CD4-positive, alpha-beta T cell treated with Interleukin-12 subunit alpha and Interleukin-12 subunit beta, for 1 hour (primary cell): Measurements from ENCODE around the gene LMBR1.
"Not testable (repeated sequence)": the region's sequence is repeated elsewhere in the genome, so short reads cannot be mapped to it uniquely, and the experiment has no call there.

Experiments used
- DNase-seq: peaks from one replicate; pipeline ENCODE4 v3.0.0-alpha.2; 2020

LMBR1 gene

DNA sequence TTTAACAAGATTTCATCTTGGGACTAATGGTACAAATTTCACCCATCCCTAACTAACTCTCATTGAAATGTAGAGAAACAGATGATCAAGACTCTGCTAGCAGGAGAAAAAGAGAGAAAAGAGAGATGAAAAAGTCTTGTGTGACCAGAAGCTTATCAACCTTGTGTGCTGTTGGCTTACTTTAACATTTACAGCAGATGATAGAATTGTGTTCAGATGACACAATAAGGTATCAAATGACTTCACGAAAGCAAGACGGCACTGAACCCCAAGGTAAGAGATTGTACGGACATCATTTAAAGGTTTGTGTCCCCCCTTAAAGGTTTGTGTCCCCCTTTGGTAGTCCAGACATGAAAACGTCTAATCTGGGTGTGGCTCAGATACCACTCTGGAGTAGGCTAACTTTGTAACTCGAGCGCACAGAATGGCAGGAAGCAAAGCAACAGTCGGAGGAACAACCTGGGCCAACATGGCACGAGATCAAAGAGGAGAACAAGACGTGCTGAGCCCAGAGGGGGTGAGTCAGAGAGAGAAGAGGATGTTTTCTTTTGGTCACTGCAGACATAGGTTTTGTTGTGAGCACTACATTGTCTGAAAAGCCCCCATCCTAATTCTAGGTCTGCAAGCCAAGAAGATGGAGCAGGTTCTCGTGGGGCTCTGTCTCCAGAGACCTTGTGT, 10.4 kb upstream of the LMBR1 start:
- DNase-seq = peak; percentile 38

DNA sequence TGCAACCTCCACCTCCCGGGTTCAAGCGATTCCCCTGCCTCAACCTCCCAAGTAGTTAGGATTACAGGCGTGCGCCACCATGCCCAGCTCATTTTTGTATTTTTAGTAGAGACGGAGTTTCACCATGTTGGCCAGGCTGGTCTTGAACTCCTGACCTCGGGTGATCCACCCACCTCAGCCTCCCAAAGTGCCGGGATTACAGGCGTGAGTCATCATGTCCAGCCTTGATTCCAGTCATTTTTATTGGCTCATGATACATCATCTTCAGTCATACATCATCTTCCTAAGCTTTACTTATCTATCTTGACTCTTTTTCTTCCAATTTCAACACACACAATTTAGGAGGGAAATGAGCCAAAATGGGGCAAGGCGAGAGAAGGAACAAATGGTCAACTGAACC, 7.1 kb upstream of the LMBR1 start:
- DNase-seq = not testable (repeated sequence)

DNA sequence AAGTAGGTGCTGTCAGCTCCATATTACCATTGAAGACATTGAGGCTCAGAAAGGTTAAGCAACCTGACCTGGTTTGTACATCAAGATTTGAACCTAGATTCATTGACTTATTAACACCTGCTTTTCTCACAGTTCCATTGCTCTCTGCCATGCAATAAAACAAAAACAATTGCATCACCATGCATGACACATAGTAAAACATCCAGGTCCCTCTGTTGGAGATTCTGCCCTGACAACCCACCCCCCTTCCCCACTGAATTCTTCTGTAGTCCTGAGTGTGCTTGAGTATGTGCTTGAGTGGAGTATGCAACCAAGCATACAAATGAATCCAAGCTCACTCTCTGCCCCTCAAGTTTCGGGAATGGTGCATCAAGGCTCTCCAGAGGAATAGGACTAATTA, 6.0 kb upstream of the LMBR1 start:
- DNase-seq = no peak

DNA sequence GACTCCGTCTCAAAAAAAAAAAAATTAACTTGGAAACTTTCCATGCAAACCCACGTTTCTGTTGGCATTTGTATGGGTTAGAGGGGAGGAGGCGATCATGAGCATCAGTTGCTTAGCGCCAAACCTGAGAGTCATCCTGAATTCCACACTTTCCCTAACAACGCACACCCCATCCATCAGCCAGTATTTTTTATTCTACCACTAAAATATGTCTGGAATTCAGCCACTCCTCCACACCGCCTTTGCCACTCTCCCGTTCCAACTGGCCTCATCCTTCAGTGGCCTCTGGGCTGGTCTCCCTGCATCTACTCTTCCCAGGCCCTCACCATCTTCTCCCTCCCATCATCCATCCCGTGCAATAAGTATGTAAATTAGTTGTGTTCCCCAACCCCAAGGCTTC, 4.7 kb upstream of the LMBR1 start:
- DNase-seq = no peak

DNA sequence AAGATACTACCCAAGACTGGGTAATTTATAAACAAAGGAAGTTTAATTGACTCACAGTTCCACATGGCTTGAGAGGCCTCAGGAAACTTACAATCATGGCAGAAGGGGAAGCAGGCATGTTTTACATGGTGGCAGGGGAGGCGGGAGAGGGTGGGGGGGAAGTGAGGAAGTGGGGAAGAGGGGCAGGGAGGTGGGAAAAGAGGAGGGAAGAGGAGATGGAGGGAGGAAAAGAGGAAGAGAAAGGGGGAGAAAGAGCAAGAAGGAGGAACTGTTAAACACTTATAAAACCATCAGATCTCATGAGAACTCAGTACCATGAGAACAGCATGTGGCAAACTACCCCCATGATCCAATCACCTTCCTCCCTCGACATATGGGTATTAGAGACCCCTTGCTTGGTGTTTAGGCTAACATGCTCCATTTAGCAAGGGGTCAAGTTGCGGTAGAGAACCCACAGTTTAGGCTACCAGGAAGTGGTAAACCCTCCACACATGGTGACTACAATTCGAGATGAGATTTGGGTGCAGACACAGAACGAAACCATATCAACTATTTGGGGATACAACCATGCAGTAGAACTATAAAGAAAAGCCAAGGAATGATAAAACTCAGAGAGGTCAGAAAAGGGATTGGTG, 3.5 kb upstream of the LMBR1 start:
- DNase-seq = no peak

DNA sequence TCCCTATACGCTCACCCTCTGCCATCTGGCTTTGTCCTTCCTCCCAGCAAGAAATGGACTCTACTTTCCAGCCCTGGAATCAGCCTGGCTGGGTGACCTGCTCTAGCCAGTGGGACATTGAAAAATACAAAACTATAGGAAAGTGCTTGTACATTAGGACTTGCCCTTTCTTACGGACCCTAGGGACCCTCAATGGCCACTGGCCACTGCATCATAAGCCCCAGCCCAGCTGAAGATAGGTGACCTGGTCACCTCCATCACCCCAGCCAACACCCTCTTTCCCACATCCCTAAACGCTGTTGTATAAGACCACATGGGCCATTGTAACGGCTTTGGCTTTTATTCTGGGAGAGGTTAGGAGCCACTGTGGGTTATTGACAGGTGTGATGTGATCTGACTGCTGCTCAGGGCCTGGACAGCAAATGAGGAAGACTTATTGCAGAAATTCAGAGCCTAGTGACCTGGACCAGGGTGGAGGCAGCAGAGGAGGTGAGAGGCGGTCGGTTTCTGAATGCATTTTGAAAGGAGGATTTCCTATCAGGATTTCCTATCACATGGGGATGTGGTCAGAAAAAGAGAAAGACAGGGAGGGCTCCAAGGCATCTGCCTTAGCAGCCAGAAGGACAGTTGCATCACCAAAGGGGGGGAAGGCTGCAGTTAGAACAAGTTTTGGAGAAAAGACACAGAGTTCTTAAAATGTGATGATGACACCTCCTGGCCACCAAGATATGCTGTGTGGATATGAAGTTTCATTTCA, 2.2 kb upstream of the LMBR1 start:
- no peak for DNase-seq

DNA sequence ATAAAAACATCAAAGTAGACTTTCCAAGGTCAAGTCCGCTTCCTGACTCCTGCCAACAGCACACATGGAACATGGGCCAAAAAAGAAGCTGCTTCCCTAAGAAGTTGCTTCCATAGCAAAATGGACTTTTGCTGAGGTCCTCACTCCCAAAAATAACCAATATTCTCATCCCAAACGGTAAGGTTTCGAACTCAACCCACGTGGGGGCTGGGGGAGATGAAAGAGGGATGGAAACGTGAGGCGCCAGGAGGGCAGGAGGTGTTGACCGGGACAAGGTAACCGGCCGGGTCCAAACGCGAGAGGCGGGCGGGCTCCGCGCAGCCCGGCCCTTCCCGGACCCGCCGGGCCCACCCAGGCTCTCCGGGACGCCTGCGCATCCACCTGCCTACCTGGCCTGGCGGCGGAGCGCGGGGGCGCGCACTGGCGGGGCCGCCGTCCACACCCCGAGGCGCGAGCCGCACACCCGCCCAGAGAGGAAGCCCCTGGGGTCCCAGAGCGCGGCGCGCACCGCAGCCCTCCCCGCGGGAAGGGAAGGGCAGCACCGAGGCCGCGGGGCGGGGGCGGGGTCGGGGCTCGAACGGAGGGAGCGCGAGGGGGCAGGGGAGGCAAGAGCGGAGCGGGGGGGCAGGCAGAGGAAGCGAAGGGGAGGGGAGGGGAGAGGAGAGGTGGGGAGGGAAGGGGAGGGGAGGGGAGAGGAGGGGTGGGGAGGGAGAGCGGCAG, 742 bp downstream of the LMBR1 start:
- peak; percentile 75 for DNase-seq

DNA sequence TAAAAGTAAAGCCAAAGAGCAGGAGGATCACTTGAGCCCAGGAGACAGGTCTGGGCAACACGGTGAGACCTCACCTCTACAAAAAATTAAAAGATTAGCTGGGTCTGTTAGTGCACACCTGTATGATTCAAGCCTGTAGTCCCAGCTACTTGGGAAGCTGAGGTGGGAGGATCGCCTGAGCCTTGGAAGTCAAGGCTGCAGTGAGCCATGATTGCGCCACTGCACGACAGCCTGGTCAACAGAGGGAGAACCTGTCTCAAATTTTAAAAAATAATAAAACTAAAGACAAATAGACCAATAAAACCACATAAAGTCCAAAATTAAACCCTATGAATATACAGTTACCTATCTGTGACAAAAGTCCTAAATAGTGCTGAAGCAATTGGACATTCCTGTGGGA, 3.2 kb downstream of the LMBR1 start:
- DNase-seq = no peak

DNA sequence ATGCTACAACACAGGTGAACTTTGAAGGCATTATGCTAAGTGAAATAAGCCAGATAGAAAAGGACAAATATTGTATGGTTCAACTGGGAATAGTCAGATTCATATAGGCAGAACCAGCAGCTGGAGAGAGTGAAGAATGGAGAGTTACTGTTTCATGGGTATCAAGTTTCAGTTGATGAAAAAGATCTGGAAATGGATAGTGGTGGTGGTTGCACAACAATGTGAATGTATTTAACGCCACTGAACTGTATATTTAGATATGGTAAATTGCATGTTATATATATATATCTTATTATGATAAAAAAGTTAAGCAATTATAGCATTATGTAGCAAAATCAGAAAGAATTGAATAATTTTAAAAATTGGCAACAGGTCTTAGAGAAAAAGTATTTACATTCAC, 3.9 kb downstream of the LMBR1 start:
- DNase-seq = no peak

DNA sequence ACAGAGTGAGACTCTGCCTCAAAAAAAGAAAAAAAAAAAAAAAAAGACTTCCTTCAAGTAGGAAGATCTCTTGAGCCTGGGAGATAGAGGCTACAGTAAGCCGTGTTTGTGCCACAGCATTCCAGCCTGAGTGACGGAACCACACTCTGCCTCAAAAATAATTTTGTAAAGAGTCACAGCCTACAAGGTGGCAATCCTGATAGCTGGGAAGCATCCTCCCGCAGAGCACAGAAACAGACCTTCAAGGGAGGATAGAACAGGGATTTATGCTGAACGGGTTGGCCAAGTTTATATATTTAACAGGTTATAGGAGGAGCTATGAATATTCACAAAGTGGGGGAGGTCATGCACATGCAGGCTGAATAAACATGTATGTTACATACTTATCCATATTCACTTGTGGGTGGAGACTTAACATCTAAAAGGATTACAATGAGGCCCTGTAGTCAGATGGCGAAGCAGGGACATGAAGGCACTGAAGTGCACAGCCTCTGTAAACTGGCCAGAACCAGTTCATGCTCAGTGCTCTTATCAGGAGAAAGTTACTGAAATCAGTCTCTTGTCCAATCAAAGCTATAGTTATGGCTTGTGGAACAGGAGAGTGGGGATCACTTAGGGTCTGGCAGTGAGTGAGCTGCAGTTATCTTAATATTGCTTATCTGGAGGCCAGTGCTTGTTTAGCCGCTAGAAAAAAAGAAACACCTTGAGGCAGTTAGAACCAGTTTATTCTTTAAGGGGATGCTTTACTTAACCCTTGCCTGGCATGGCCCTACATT, 6.8 kb downstream of the LMBR1 start:
- no peak for DNase-seq

DNA sequence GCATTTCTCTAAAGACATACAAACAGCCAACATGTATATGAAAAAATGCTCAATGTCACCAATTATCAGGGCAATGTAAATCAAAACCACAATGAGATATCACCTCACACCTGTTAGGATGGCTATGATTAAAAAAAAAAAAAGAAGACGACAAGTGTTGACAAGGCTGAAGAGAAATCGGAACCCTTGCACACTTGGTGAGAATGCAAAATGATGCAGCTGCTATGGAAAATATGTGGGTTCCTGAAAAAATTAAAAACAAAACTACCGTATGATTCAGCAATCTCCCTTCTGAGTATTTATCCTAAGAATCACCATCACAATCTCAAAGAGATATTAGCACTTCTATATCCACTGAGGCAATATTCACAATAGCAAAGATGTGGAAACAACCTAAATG, 11.3 kb downstream of the LMBR1 start:
- no peak for DNase-seq

DNA sequence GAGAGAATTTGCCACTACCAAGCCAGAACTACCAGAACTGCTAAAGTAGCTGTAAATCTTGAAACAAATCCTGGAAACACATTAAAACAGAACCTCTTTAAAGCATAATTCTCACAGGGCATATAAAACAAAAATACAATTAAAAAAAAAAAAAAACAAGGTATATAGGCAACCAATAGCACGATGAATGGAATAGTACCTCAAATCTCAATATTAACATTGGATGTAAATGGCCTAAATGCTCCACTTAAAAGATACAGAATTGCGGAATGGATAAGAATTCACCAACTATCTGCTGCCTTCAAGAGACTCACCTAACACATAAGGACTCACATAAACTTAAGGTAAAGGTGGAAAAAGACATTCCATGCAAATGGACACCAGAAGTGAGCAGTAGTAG, 17.2 kb downstream of the LMBR1 start:
- no peak for DNase-seq

DNA sequence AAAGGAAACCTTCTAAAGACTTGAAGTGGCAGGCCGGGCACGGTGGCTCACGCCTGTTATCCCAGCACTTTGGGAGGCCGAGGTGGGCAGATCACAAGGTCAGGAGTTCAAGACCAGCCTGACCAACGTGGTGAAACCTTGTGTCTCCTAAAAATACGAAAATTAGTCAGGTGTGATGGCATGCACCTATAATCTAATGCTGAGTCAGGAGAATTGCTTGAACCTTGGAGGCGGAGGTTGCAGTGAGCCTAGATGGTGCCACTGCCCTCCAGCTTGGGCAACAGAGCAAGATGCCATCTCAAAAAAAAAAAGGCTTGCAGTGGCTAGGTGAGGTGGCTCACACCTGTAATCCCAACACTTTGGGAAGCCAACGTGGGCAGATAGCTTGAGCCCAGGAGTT, 24.6 kb downstream of the LMBR1 start:
- DNase-seq = not testable (repeated sequence)

DNA sequence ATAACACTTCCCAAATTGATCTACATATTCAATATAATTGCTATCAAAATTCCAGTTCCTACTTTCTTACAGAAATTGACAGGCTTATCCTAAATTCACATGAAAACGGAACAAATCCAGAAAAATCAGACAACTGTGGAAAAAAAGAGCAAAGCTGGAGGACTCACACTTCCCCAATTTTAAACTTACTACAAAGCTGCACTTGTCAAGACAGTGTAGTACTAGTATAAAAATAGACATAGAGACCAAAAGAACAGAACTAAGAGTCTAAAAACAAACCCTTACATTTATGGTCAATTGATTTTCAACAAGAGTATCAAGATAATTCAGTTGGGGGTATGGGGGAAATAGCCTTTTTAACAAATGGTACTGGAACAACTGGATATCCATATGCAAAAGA, 27.5 kb downstream of the LMBR1 start:
- DNase-seq = no peak

DNA sequence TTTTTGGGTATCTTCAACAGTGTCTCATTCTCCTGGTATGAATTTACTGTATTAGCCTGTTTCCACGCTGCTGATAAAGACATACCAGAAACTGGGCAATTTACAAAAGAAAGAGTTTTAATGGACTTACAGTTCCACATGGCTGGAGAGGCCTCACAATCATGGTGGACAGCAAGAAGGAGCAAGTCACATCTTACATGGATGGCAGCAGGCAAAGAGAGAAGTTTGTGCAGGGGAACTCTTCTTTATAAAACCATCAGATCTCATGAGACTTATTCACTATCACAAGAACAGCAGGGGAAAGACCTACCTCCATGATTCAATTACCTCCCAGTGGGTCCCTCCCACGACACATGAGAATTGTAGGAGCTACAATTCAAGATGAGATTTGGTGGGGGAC, 31.0 kb downstream of the LMBR1 start:
- DNase-seq = not testable (repeated sequence)

DNA sequence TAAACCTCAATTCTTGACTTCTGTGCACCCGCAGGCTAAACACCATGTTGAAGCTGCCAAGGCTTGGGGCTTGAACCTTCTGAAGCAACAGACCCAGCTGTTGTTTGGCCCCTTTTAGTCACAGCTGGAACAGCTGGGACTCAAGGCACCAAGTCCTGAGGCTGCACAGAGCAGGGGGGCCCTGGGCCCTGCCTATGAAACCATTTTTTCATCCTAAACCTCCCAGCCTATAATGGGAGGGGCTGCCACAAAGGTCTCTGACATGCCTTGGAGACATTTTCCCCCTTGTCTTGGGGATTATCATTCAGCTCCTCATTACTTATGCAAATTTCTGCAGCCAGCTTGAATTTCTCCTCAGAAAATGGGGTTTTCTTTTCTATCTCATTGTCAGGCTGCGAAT, 31.8 kb downstream of the LMBR1 start:
- no peak for DNase-seq

DNA sequence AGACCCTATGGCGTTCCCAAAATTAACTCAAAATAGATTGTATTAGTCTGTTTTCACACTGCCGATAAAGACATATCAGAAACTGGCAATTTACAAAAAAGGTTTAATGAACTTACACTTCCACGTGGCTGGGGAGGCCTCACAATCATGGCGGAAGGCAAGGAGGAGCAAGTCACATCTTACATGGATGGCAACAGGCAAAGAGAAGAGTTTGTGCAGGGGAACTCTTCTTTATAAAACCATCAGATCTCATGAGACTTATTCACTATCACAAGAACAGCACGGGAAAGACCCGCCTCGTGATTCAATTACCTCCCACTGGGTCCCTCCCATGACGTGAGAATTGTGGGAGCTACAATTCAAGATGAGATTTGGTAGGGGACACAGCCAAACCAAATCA, 32.9 kb downstream of the LMBR1 start:
- not testable (repeated sequence) for DNase-seq

DNA sequence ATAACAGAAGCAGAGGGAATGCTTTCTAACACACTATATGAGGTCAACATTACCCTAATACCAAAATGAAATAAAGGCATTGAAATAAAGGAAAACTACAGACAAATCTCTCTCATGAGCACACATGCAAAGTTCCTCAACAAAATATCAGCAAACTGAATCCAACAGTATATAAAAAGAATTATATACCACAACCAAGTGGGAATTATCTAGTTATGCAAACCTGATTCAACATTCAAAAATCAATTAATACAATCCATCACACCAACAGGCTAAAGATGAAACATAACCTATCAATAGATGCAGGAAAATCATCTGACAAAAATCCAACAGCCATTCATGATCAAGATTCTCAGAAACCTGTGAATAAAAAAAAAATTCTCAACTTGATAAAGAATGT, 34.5 kb downstream of the LMBR1 start:
- no peak for DNase-seq

DNA sequence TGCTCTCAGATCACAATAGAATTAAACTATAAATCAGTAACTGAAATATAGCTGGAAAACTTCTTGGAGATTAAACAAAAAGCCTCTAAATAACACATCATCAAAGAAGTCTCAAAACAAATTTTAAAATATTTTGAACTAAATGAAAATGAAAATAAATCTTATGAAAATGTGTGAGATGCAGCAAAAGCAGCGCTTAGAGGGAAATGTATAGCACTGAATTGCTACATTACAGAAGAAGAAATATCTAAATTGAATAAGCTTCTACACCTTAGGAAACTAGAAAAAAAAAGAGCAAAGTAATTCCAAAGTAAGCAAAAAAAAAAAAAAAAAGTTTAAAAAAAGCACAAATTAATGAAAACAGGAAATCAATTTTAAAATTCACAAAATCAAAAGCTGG, 35.2 kb downstream of the LMBR1 start:
- no peak for DNase-seq

DNA sequence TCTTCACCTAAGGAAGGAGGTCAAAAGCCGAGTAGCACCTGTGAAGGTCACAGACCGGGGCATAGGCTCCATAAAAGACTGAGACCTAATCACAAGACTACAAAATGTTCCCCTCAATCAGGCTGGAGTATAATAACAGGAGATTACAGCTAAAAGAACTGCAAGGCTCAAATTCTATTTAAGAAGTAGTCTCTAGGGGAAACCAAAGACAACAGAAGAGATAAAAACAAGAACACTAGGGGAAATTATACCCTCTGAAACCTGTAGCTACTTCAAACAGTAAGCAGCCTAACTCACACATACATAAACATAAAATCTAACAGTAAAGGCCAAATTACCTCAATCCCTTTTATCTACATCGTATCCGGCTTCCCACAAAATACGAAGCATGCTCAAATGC, 38.3 kb downstream of the LMBR1 start:
- DNase-seq = no peak

DNA sequence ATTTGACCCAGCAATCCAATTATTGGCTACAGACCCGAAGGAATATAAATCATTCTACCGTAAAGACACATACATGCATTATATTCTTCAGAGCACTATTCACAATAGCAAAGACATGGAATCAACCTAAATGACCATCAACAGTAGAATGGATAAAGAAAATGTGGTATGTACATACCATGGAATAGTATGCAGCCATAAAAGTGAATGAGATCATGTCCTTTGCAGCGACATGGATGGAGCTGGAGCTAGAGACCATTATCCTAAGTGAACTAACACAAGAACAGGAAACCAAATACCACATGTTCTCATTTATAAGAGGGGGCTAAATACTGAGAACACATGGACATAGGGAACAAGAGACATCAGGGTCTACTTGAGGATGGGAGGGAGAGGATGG, 44.0 kb downstream of the LMBR1 start:
- DNase-seq = no peak

DNA sequence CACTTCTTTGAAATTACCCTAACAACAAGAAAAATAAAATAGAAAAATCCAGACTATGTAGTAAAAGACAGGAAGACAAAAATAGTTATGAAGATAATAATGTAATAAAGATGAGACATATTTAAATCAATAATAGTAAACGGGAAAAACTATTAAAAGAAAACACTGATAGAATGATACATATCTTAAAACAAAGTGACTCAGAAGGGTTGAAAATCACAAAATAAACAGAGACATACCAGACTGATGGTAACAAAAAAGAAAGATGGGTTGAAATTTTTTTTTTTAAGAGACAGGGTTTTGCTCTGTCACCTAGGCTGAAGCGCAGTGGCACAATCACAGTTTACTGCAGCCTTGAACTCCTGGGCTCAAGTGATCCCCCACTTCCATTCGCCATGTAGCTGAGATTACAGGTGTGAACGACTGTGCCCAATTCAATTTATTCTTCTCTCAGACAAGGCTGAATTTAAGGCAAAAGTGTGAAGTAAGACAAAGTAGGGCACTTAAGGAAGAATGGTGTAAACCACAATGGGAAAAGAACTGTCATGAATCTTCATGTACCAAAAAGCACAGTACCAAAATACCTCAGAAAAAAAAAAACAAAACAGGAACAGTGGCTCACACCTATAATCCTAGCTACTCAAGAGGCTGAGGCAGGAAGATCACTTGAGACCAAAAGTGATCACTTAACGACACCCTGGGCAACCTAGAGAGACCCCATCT, 47.4 kb downstream of the LMBR1 start:
- no peak for DNase-seq
